Liver (tissue), 9 donors: ENCODE measurements around the gene TCEAL5. TPM values are rescaled to one million over a fixed set of nuclear protein-coding genes. Genes with fewer than 3 reads are reported as not detected.
"Not testable (repeated sequence)": the region's sequence is repeated elsewhere in the genome, so short reads cannot be mapped to it uniquely, and the experiment has no call there.

Experiments used
- DNase-seq: peaks from one replicate; pipeline ENCODE4 v3.0.0-alpha.2; 2017; ENCODE audit warnings: low spot score
- H3K27ac ChIP-seq, 2 donors: one replicate each; pipeline ENCODE4 v1.7.0; 2013; ENCODE audit warnings: inconsistent platforms in 2 of 2, low read length in 2 of 2, control low read depth in 1 of 2, low read depth in 1 of 2, mild to moderate bottlenecking in 1 of 2
- H3K27me3 ChIP-seq, 4 donors: one replicate each; pipeline versions ENCODE4 v1.6.1 to v1.7.0; 2013; ENCODE audit warnings: low read length in 3 of 4, inconsistent platforms in 1 of 4, mild to moderate bottlenecking in 1 of 4, moderate library complexity in 1 of 4; ENCODE audit not compliant: control insufficient read depth in 4 of 4, insufficient read depth in 4 of 4
- H3K36me3 ChIP-seq, 4 donors: one replicate each; pipeline versions ENCODE4 v1.6.1 to v1.7.0; 2013; ENCODE audit warnings: low read length in 3 of 4, mild to moderate bottlenecking in 3 of 4, low read depth in 1 of 4, moderate library complexity in 1 of 4; ENCODE audit not compliant: control insufficient read depth in 4 of 4, insufficient read depth in 3 of 4
- H3K4me1 ChIP-seq, 4 donors: one replicate each; pipeline versions ENCODE4 v1.6.1 to v1.7.0; 2013; ENCODE audit warnings: low read length in 3 of 4, mild to moderate bottlenecking in 3 of 4, moderate library complexity in 1 of 4; ENCODE audit not compliant: control insufficient read depth in 4 of 4, insufficient read depth in 4 of 4
- H3K4me3 ChIP-seq, 3 donors: one replicate each; pipeline versions ENCODE4 v1.6.1 to v1.7.0; 2013; ENCODE audit warnings: low read length in 3 of 3, control low read depth in 1 of 3, low read depth in 1 of 3, mild to moderate bottlenecking in 1 of 3
- H3K9ac ChIP-seq, 2 donors: one replicate each; pipeline ENCODE4 v1.7.0; 2013; ENCODE audit warnings: low read length in 2 of 2, mild to moderate bottlenecking in 2 of 2, moderate library complexity in 2 of 2, control low read depth in 1 of 2, low read depth in 1 of 2
- H3K9me3 ChIP-seq, 4 donors: one replicate each; pipeline versions ENCODE4 v1.6.1 to v1.7.0; 2013; ENCODE audit warnings: low read length in 3 of 4; ENCODE audit not compliant: control insufficient read depth in 4 of 4
- FOXA1 ChIP-seq: IDR thresholded peaks from 2 replicates; pipeline ENCODE4 v1.6.1; 2016; ENCODE audit warnings: antibody characterized with exemption
- FOXA2 ChIP-seq: IDR thresholded peaks from 2 replicates; pipeline ENCODE4 v1.6.1; 2016; ENCODE audit warnings: antibody characterized with exemption
- HNF4A ChIP-seq, 2 donors: conservative IDR thresholded peaks; 2 replicates each; pipeline ENCODE4 v1.6.1; 2016; ENCODE audit warnings: antibody characterized with exemption in 2 of 2, mild to moderate bottlenecking in 2 of 2
- HNF4G ChIP-seq: IDR thresholded peaks from 2 replicates; pipeline ENCODE4 v1.6.1; 2016; ENCODE audit warnings: antibody characterized with exemption
- JUND ChIP-seq, 2 donors: IDR thresholded peaks; 2 replicates each; pipeline ENCODE4 v1.6.1; 2016; ENCODE audit warnings: antibody characterized with exemption in 2 of 2
- NR2F2 ChIP-seq: IDR thresholded peaks from 2 replicates; pipeline ENCODE4 v1.6.1; 2016; ENCODE audit warnings: antibody characterized with exemption
- RAD21 ChIP-seq, 2 donors: IDR thresholded peaks; 2 replicates each; pipeline ENCODE4 v1.6.1; 2016; ENCODE audit warnings: antibody characterized with exemption in 2 of 2, mild to moderate bottlenecking in 2 of 2
- RXRA ChIP-seq, 2 donors: IDR thresholded peaks; 2 replicates each; pipeline ENCODE4 v1.6.1; 2017 to 2018; ENCODE audit warnings: antibody characterized with exemption in 2 of 2, mild to moderate bottlenecking in 1 of 2
- SP1 ChIP-seq: IDR thresholded peaks from 2 replicates; pipeline ENCODE4 v1.6.1; 2018; ENCODE audit warnings: antibody characterized with exemption, mild to moderate bottlenecking
- TAF1 ChIP-seq: conservative IDR thresholded peaks from 2 replicates; pipeline ENCODE4 v1.6.1; 2016; ENCODE audit warnings: antibody characterized with exemption, mild to moderate bottlenecking
- YY1 ChIP-seq: IDR thresholded peaks from 2 replicates; pipeline ENCODE4 v1.6.1; 2016; ENCODE audit warnings: antibody characterized with exemption, mild to moderate bottlenecking
- WGBS: extraction: QIAGEN DNeasy Blood & Tissue Kit; methylation state at CpG from one replicate; pipeline ENCODE4 v1.1.7; 2013; 5-methylcytosine and 5-hydroxymethylcytosine counted together
- polyA plus RNA-seq, 2 donors: library from polyadenylated mRNA; stranded (reverse) in 1 of 2; unstranded in 1 of 2; fragments of 200-250 nt in 1 of 2; fragments of >200 nt in 1 of 2; fragmentation: Nextera tagmentation in 1 of 2; extraction: Ambion mirVana in 1 of 2; gene quantifications; one replicate each; pipeline versions ENCODE4 v1.2.1 to v1.2.3, GENCODE V29; 2013 to 2015
- total RNA-seq, 2 donors: library from RNA; depleted of rRNA; stranded (reverse); fragments of >200 nt; gene quantifications; one replicate each; pipeline ENCODE4 v1.2.3, GENCODE V29; 2014
- TF ChIP-seq, protein P1 (sequence below): IDR thresholded peaks from 2 replicates; pipeline ENCODE4 v1.6.1; 2016; ENCODE audit warnings: antibody characterized with exemption, mild to moderate bottlenecking
- TF ChIP-seq, protein P2 (sequence below): IDR thresholded peaks from 2 replicates; pipeline ENCODE4 v1.6.1; 2016; ENCODE audit warnings: antibody characterized with exemption
- TF ChIP-seq, protein P3 (sequence below): fragments of 150-350 bp; IDR thresholded peaks from 2 replicates; pipeline ENCODE4 v1.5.1; 2017; ENCODE audit warnings: improper control_type of control experiment, low read depth, low read length; ENCODE audit not compliant: missing input control
- donor health status: healthy.
- donor health status: healthy.
- donor health status: healthy.
- donor health status: healthy.
- donor health status: healthy.

The TCEAL5 gene
- total and polyA plus RNA-seq, 4 donors = 0.89 TPM; not detected in 3

DNA sequence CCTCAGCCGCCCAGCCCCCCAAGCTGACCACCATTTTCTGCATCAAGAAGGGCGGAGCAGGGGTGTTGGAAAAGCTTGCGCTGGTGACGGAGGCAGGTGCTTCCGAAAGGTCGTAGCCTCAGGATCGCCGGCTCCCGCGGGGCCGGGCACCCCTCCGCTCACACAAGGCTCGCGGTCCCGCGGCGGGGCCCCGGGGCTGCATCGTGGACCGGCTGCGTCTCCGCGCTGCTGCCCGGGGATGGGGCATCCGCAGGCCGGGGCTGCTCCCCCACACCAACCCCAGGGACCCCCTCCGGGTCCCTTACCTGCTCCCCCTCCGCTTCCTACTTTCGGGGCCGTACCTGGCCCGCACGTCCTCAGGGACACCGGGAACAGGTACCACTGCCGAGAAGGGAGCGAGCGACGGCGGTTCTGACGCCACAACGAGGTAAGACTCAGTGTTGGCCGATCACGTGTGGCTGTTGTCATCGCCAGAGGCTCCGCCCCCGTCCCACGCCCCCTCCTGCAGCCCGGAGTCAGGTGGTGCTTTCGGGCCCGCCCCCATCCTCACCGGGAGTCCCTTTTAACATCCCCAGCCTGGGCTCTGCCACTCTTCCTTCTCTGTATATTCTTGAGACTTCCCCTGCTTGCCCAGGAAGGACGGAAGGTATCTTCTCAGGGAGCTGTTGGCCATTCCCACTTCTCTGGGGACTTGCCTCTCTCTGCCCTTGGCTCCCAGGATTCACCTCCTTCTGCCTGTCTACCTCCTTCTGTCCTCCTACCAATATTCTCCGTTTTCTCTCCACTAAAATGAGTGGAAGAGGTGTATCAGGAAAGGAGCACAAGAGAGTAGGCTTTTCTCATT lies 34.2 kb upstream of the TCEAL5 start, which contains the start of gene BEX2 (continued):
- TF ChIP-seq, protein P1, sequence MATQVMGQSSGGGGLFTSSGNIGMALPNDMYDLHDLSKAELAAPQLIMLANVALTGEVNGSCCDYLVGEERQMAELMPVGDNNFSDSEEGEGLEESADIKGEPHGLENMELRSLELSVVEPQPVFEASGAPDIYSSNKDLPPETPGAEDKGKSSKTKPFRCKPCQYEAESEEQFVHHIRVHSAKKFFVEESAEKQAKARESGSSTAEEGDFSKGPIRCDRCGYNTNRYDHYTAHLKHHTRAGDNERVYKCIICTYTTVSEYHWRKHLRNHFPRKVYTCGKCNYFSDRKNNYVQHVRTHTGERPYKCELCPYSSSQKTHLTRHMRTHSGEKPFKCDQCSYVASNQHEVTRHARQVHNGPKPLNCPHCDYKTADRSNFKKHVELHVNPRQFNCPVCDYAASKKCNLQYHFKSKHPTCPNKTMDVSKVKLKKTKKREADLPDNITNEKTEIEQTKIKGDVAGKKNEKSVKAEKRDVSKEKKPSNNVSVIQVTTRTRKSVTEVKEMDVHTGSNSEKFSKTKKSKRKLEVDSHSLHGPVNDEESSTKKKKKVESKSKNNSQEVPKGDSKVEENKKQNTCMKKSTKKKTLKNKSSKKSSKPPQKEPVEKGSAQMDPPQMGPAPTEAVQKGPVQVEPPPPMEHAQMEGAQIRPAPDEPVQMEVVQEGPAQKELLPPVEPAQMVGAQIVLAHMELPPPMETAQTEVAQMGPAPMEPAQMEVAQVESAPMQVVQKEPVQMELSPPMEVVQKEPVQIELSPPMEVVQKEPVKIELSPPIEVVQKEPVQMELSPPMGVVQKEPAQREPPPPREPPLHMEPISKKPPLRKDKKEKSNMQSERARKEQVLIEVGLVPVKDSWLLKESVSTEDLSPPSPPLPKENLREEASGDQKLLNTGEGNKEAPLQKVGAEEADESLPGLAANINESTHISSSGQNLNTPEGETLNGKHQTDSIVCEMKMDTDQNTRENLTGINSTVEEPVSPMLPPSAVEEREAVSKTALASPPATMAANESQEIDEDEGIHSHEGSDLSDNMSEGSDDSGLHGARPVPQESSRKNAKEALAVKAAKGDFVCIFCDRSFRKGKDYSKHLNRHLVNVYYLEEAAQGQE = no peak
- TF ChIP-seq, protein P2, sequence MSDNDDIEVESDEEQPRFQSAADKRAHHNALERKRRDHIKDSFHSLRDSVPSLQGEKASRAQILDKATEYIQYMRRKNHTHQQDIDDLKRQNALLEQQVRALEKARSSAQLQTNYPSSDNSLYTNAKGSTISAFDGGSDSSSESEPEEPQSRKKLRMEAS = no peak
- TF ChIP-seq JUND (IDR thresholded peaks at IDR 0.05) = no peak
- TF ChIP-seq FOXA2 = no peak
- TF ChIP-seq HNF4G = no peak
- no peak for TF ChIP-seq RXRA (IDR thresholded peaks at IDR 0.05)

DNA sequence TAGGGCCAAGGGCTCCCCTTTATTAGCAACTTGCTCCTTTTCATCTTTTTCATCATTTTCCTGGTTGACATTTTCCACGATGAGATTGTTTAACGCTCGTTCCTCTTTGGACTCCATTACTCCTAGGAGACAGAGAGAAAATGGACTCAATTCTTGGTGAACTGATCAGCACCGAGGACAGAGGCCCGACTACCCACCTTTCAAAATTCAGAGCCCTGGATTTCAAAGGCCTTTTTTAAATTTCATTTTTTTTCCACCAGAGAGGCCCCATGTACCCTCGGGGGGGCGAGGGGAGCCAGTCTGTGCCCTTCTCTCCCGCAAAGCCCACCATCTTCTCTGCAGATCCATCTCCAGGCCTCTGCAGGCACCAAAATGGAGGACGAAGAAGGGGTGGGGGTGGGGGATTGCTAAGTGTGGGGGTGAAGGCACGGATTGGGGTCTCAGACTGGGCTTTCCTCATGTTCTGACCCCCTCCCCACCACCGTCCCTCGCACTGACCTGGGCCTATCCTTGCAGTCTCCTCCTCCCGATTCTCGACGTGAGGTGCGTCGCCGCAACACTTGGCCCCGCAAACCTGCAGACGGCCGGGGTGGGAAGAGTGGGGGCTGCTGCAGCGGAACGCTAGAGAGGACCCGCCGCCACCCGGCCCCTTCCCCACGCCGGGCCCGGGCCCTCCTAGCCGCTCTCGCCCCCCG lies 33.5 kb upstream of the TCEAL5 start:
- Histone ChIP-seq H3K27ac (no peak overlapping the region), H3K9ac (no peak overlapping the region), H3K4me1 (peaks cover 0 to 4% (median 0%) of the 10 kb centered on the region in 4 donors), H3K36me3 (no peaks in the 10 kb centered on the region), H3K4me3 (peak overlapping the region in 1 of 3 donors; percentile 51), H3K27me3 (no peaks in the 10 kb centered on the region), H3K9me3 (no peaks in the 10 kb centered on the region)
- TF ChIP-seq, protein P1 = no peak
- TF ChIP-seq RAD21 (IDR thresholded peaks at IDR 0.05) (no peak), YY1 (no peak), HNF4A (conservative IDR thresholded peaks at IDR 0.05) (no peak), TAF1 (no peak), FOXA1 (no peak), JUND (IDR thresholded peaks at IDR 0.05) (no peak), RXRA (IDR thresholded peaks at IDR 0.05) (no peak), SP1 (no peak), NR2F2 (no peak), HNF4G (no peak)
- TF ChIP-seq, protein P3, sequence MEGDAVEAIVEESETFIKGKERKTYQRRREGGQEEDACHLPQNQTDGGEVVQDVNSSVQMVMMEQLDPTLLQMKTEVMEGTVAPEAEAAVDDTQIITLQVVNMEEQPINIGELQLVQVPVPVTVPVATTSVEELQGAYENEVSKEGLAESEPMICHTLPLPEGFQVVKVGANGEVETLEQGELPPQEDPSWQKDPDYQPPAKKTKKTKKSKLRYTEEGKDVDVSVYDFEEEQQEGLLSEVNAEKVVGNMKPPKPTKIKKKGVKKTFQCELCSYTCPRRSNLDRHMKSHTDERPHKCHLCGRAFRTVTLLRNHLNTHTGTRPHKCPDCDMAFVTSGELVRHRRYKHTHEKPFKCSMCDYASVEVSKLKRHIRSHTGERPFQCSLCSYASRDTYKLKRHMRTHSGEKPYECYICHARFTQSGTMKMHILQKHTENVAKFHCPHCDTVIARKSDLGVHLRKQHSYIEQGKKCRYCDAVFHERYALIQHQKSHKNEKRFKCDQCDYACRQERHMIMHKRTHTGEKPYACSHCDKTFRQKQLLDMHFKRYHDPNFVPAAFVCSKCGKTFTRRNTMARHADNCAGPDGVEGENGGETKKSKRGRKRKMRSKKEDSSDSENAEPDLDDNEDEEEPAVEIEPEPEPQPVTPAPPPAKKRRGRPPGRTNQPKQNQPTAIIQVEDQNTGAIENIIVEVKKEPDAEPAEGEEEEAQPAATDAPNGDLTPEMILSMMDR = no peak
- WGBS = 28% methylated on average over 32 of the region's 32 CpGs
- no peak for DNase-seq

DNA sequence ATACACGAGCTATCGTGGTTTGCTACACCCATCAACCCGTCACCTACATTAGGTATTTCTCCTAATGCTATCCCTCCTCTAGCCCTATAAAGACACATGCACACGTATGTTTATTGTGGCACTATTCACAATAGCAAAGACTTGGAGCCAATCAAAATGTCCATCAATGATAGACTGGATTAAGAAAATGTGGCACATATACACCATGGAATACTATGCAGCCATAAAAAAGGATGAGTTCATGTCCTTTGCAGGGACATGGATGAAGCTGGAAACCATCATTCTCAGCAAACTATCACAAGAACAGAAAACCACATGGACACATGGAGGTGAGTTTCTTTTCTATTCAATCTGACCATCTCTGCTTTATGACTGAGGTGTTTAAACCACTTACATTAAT lies 29.1 kb upstream of the TCEAL5 start:
- not testable (repeated sequence) for DNase-seq, H3K9me3 ChIP-seq, H3K4me3 ChIP-seq, H3K9ac ChIP-seq, H3K4me1 ChIP-seq, H3K36me3 ChIP-seq, H3K27me3 ChIP-seq, H3K27ac ChIP-seq
- WGBS = 94% methylated on average over 4 of the region's 4 CpGs
